Astrocyte (in vitro differentiated cells and primary cell): ENCODE data around the gene SAMSN1.

Source experiments
- EZH2 ChIP-seq: IDR thresholded peaks from 2 replicates; pipeline ENCODE4 v1.6.1; 2012; ENCODE audit warnings: mild to moderate bottlenecking, low read length, inconsistent platforms; ENCODE audit not compliant: insufficient read depth
- TF ChIP-seq, protein P1 (sequence below): IDR thresholded peaks from 2 replicates; pipeline ENCODE4 v1.5.1; 2011; ENCODE audit warnings: low read depth, mild to moderate bottlenecking, inconsistent platforms, low read length, moderate library complexity; ENCODE audit not compliant: insufficient read depth

DNA sequence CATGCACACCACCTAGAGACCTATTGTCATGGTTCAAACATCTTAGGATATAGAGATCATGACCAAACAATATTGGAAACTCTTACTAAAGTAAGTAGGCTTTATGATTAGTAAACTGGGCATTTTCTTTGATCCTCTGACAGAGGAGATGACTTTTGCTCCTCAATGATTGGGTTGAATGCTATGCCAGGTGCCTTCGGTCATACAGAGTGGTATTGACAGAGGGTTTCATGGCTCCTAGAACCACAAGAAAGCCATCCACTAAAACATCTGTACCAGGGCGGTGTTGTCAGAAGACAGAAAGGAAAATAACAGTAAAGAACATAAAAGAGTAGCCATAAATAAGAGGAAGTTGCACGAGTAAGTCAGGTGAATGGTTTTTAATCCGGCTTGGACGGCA lies 20.8 kb upstream of the SAMSN1 start:
- TF ChIP-seq, protein P1, sequence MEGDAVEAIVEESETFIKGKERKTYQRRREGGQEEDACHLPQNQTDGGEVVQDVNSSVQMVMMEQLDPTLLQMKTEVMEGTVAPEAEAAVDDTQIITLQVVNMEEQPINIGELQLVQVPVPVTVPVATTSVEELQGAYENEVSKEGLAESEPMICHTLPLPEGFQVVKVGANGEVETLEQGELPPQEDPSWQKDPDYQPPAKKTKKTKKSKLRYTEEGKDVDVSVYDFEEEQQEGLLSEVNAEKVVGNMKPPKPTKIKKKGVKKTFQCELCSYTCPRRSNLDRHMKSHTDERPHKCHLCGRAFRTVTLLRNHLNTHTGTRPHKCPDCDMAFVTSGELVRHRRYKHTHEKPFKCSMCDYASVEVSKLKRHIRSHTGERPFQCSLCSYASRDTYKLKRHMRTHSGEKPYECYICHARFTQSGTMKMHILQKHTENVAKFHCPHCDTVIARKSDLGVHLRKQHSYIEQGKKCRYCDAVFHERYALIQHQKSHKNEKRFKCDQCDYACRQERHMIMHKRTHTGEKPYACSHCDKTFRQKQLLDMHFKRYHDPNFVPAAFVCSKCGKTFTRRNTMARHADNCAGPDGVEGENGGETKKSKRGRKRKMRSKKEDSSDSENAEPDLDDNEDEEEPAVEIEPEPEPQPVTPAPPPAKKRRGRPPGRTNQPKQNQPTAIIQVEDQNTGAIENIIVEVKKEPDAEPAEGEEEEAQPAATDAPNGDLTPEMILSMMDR: no peak
- no peak for TF ChIP-seq EZH2
